OCI-LY3 (cell line): ENCODE measurements around the gene CASZ1.

Source experiments
- EZH2phosphoT487 ChIP-seq: fragments of 200-600 bp; shearing (Covaris generic); IDR thresholded peaks from 2 replicates; pipeline ENCODE4 v1.6.1; 2018; ENCODE audit warnings: antibody characterized with exemption, mixed run types, low read depth
- TF ChIP-seq, protein P1 (sequence below): fragments of 200-600, 300-600 bp; sonication (generic); IDR thresholded peaks from 2 replicates; pipeline ENCODE4 v1.5.1; 2014; ENCODE audit warnings: antibody characterized with exemption, low read length, low read depth

DNA sequence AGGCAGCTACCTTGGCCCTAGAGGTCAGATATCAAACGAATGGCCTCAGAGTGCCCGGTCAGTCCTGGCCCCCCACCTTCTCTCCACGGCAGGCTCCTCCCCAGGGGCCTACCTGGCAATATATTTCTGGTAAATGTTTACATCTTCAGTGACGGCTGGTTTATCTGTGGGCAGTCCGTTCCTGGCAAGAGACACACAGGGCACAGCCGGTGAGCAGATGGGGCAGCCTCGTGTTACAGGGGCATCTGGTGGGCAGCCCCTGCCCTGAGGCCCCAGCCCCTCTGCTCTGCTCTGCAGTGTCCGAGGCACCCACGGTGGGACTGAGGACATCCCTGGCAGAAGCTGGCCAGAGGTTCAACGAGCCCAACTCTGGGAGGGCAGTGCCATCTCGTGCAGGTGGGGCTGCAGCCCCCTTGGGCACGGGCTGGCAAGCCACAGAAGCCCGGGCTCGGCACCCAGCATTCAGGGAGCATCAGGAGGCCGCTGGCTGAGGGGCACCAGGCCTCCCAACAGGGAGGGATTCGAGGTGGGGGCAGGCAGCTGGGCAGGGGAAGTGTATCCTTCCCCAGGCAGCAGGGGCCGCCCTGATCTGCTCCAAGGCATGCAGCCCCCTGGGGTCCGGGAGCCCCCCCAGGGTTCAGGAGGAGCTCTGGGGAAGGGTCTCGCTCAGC lies 137.9 kb downstream of the CASZ1 start:
- TF ChIP-seq, protein P1, sequence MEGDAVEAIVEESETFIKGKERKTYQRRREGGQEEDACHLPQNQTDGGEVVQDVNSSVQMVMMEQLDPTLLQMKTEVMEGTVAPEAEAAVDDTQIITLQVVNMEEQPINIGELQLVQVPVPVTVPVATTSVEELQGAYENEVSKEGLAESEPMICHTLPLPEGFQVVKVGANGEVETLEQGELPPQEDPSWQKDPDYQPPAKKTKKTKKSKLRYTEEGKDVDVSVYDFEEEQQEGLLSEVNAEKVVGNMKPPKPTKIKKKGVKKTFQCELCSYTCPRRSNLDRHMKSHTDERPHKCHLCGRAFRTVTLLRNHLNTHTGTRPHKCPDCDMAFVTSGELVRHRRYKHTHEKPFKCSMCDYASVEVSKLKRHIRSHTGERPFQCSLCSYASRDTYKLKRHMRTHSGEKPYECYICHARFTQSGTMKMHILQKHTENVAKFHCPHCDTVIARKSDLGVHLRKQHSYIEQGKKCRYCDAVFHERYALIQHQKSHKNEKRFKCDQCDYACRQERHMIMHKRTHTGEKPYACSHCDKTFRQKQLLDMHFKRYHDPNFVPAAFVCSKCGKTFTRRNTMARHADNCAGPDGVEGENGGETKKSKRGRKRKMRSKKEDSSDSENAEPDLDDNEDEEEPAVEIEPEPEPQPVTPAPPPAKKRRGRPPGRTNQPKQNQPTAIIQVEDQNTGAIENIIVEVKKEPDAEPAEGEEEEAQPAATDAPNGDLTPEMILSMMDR = no peak
- TF ChIP-seq EZH2phosphoT487 = no peak
